Osteocyte (in vitro differentiated cells): ENCODE results near the gene RRM1. TPM values are rescaled to one million over a fixed set of nuclear protein-coding genes. Genes with fewer than 3 reads are reported as not detected.

Source experiments
- DNase-seq: peaks from one replicate; pipeline ENCODE4 v3.0.0; 2021; ENCODE audit warnings: mixed read lengths; ENCODE audit not compliant: unreplicated experiment; ENCODE audit errors: extremely low spot score
- H3K27ac Mint-ChIP-seq: one replicate; pipeline ENCODE4 v1.8.0; 2021; ENCODE audit warnings: mild to moderate bottlenecking, mixed read lengths; ENCODE audit not compliant: unreplicated experiment
- H3K27me3 Mint-ChIP-seq: one replicate; pipeline ENCODE4 v1.8.0; 2021; ENCODE audit warnings: mixed read lengths; ENCODE audit not compliant: unreplicated experiment
- H3K36me3 Mint-ChIP-seq: one replicate; pipeline ENCODE4 v1.8.0; 2021; ENCODE audit warnings: mixed read lengths; ENCODE audit not compliant: unreplicated experiment
- H3K4me1 Mint-ChIP-seq: one replicate; pipeline ENCODE4 v1.8.0; 2021; ENCODE audit warnings: mixed read lengths; ENCODE audit not compliant: unreplicated experiment
- H3K4me3 Mint-ChIP-seq: one replicate; pipeline ENCODE4 v1.8.0; 2021; ENCODE audit warnings: mild to moderate bottlenecking, moderate library complexity, mixed read lengths; ENCODE audit not compliant: unreplicated experiment
- H3K9me3 Mint-ChIP-seq: one replicate; pipeline ENCODE4 v1.8.0; 2021; ENCODE audit warnings: mixed read lengths; ENCODE audit not compliant: unreplicated experiment
- total RNA-seq: library from RNA; stranded (reverse); gene quantifications from 2 replicates; pipeline ENCODE4 v1.2.1, GENCODE V29; 2021
- TF ChIP-seq, protein P1 (sequence below): fragments of 200-600 bp; sonication (generic); IDR thresholded peaks from 2 replicates; pipeline ENCODE4 v1.5.0; 2021; ENCODE audit warnings: antibody characterized with exemption, mild to moderate bottlenecking, moderate library complexity

RRM1 gene
- total RNA-seq, 1 donor from 2014 or later = 34.4 TPM

DNA sequence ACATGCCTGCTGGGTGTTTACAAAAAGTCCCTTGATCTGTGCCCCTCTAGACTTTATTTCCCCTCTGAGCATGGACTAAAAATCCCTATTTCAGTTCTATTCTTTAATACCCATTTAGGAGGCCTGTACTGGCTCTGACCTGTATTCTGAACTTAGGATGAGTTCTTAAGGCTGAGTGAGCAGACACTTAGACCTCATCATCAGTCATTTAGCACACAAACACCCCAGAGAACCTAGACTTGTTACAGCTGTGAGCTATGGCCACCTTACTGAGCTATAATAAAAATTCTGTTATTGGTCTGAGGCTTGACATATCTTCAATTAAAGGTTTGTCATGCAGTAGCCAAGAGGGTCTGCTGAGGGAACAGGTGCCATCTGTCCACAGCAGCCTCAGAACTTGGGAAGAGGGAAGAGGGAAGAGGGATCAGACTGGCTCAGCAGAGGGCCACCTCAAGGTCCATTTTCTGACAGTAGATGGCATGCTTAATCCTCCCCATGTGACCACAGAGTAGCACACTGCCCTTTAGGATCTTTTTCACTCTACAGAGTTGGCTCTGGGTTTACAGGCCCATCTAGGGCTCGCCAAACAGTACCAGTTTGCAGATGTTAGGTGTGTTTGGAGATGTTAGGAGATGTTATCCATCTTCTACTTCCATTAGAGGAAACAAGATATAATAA lies 30.2 kb upstream of the RRM1 start:
- H3K27ac Mint-ChIP-seq = no peak overlapping the region
- TF ChIP-seq, protein P1, sequence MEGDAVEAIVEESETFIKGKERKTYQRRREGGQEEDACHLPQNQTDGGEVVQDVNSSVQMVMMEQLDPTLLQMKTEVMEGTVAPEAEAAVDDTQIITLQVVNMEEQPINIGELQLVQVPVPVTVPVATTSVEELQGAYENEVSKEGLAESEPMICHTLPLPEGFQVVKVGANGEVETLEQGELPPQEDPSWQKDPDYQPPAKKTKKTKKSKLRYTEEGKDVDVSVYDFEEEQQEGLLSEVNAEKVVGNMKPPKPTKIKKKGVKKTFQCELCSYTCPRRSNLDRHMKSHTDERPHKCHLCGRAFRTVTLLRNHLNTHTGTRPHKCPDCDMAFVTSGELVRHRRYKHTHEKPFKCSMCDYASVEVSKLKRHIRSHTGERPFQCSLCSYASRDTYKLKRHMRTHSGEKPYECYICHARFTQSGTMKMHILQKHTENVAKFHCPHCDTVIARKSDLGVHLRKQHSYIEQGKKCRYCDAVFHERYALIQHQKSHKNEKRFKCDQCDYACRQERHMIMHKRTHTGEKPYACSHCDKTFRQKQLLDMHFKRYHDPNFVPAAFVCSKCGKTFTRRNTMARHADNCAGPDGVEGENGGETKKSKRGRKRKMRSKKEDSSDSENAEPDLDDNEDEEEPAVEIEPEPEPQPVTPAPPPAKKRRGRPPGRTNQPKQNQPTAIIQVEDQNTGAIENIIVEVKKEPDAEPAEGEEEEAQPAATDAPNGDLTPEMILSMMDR = no peak
- H3K4me1 Mint-ChIP-seq = no peaks in the 10 kb centered on the region
- H3K9me3 Mint-ChIP-seq = no peaks in the 10 kb centered on the region
- no peaks in the 10 kb centered on the region for H3K27me3 Mint-ChIP-seq
- H3K36me3 Mint-ChIP-seq = peaks cover 10% of the 10 kb centered on the region
- H3K4me3 Mint-ChIP-seq = no peak overlapping the region
- no peak for DNase-seq

DNA sequence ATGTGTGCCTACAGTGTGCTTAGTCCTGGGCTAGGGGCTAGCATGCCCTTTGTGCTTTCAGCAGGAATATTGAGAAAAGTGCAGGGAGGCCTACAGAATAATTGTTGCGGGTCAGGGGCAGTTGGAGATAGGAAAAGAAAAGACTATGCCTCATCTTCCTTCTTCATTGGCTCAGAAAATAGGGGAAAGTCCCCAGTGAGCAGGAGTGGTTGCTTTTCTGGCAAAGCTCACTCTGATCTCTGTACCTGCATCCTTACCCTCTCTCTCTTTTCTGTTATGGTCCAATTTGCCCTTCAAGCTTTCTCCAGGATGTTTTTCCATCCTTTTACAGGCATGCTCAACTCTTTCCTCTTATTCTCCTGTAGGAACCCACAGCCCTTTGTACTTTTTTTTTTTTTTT lies 29.5 kb upstream of the RRM1 start:
- no peak for DNase-seq
- no peaks in the 10 kb centered on the region for H3K9me3 Mint-ChIP-seq
- H3K4me1 Mint-ChIP-seq = no peaks in the 10 kb centered on the region
- TF ChIP-seq, protein P1 = no peak
- no peaks in the 10 kb centered on the region for H3K27me3 Mint-ChIP-seq
- H3K27ac Mint-ChIP-seq = no peak overlapping the region
- no peak overlapping the region for H3K4me3 Mint-ChIP-seq
- H3K36me3 Mint-ChIP-seq = peaks cover 6% of the 10 kb centered on the region

DNA sequence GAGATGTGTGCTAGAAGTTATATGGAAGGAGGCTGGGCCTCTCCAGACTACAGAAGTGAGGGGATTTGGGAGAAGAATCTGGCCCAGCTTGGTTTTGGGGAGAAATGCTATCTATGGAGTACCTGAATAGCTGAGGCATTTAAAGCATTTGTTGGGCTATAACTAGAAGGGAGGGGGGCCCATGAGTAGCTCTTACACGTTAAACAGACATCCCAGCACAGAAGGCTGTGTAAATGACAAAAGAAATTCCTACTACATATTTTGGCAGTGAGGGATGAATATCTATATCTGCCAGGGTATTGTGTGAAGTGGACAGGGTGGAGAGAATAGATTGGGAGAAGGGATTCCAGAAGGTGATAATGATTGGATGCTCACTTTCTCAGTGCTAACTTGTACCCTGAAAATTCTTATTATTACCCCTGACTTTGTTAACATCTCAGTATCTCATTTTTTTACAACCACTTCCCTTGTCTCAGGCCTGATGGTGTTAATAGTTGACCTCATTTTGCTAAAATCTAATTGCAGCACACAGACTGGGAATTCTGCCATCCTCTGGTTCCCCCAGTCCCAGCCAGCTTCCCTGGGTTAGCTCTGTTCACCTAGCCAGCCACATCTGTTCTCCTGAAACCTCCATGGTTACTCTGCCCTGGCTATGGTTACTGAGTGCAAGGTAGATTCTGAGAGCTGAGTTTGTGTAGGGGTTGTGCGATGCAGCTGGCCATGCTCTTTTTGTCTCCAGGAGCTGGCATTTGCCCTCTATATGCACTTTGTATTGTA lies 28.8 kb upstream of the RRM1 start:
- peaks cover 4% of the 10 kb centered on the region for H3K36me3 Mint-ChIP-seq
- no peaks in the 10 kb centered on the region for H3K4me1 Mint-ChIP-seq
- TF ChIP-seq, protein P1 = no peak
- H3K27ac Mint-ChIP-seq = no peak overlapping the region
- no peak overlapping the region for H3K4me3 Mint-ChIP-seq
- H3K27me3 Mint-ChIP-seq = no peaks in the 10 kb centered on the region
- no peak for DNase-seq
- H3K9me3 Mint-ChIP-seq = no peaks in the 10 kb centered on the region

DNA sequence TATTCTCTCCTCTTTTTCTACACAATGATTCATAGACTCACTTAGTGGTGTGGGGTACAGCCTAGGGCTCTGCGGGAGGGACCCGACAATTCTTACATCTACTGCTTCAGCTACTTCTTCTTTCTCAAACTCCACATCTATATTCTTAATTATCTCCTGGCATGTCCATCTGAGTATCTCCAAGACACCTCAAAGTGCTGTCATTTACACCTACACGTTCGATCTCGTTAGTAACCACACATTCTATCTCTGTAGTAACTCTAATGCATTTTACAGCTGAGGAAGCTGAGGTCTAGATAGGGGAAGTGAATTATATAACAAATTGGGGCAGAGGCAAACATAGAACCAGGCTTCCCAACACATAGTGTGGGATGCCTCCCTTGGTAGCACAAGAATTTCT lies 27.7 kb upstream of the RRM1 start:
- Mint-ChIP-seq H3K27ac (no peak overlapping the region), H3K4me1 (peaks cover 4% of the 10 kb centered on the region), H3K36me3 (peaks cover 3% of the 10 kb centered on the region), H3K9me3 (no peaks in the 10 kb centered on the region), H3K27me3 (no peaks in the 10 kb centered on the region), H3K4me3 (no peak overlapping the region)
- TF ChIP-seq, protein P1 = no peak
- no peak for DNase-seq

DNA sequence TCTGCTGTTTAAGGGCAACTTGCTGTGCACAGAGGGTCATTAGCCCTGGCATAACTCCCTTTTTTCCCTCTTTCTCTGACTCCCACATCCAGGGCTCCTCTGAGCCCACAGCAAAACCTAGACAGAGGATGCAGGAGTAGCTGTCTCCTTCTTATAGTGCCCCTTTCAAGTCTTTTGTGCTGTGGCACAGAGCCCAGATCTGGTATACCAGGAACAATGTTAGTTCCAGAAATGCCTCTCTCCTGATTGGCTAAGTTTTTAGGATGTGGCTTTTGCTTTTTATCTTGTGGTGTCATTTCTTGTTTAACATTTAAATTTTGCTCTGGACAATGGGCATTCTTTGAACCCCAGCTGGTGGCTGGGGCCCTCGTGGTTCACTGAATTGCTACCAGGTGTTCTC lies 25.6 kb upstream of the RRM1 start:
- Mint-ChIP-seq H3K27ac (no peak overlapping the region), H3K36me3 (peaks cover 3% of the 10 kb centered on the region), H3K4me3 (no peak overlapping the region), H3K27me3 (no peaks in the 10 kb centered on the region), H3K9me3 (no peaks in the 10 kb centered on the region), H3K4me1 (peaks cover 11% of the 10 kb centered on the region)
- DNase-seq = no peak
- TF ChIP-seq, protein P1 = no peak
